ENCODE data around the gene MMGT1.
"Not testable (repeated sequence)": the region's sequence is repeated elsewhere in the genome, so short reads cannot be mapped to it uniquely, and the experiment has no call there.

MMGT1 gene

GRCh38 chrX:135923353-135923752 is 50.4 kb downstream of the MMGT1 start:
- DNase-seq (ENCODE audit: low read depth): no peak

GRCh38 chrX:135920516-135920915 is 53.3 kb downstream of the MMGT1 start:
- not testable (repeated sequence) for DNase-seq (ENCODE audit: low read depth)

- no peak for DNase-seq (ENCODE audit: low read depth)
Observed at GRCh38 chrX:135914404-135914803, 59.4 kb downstream of the MMGT1 start.

Data from amniotic epithelial cell (primary cell).